GM23248 (cell line): Measurements from ENCODE around the gene TMEM80. TPM values are rescaled to one million over a fixed set of nuclear protein-coding genes. Genes with fewer than 3 reads are reported as not detected.
"Not testable (repeated sequence)": the region's sequence is repeated elsewhere in the genome, so short reads cannot be mapped to it uniquely, and the experiment has no call there.

Source experiments
- DNase-seq: peaks from one replicate; pipeline ENCODE4 v3.0.0-alpha.2; 2015
- H2AFZ ChIP-seq: fragments of 200-600 bp; sonication (generic); 2 replicates; pipeline ENCODE4 v1.6.1; 2016; ENCODE audit warnings: antibody characterized with exemption
- H3F3A ChIP-seq: fragments of 200-600 bp; sonication (generic); 2 replicates; pipeline ENCODE4 v1.6.1; 2016; ENCODE audit warnings: mild to moderate bottlenecking, antibody characterized with exemption, mixed run types; ENCODE audit not compliant: insufficient read depth
- H3K27ac ChIP-seq: fragments of 200-600 bp; sonication (generic); 2 replicates; pipeline ENCODE4 v1.5.1; 2016; ENCODE audit warnings: mild to moderate bottlenecking
- H3K27me3 ChIP-seq: fragments of 200-600 bp; sonication (generic); replicated peaks from 2 replicates; pipeline ENCODE4 v1.6.1; 2016; ENCODE audit warnings: mild to moderate bottlenecking; ENCODE audit not compliant: insufficient read depth
- H3K36me3 ChIP-seq: fragments of 200-600 bp; sonication (generic); 2 replicates; pipeline ENCODE4 v1.6.1; 2016; ENCODE audit warnings: low read depth, mild to moderate bottlenecking
- H3K4me1 ChIP-seq: fragments of 200-600 bp; sonication (generic); 2 replicates; pipeline ENCODE4 v1.6.1; 2016; ENCODE audit warnings: mild to moderate bottlenecking; ENCODE audit not compliant: insufficient read depth
- H3K4me2 ChIP-seq: fragments of 200-600 bp; sonication (generic); one replicate; pipeline ENCODE4 v1.6.1; 2016; ENCODE audit warnings: mild to moderate bottlenecking; ENCODE audit not compliant: unreplicated experiment
- H3K4me3 ChIP-seq: fragments of 200-600 bp; sonication (generic); 2 replicates; pipeline ENCODE4 v1.5.1; 2016; ENCODE audit warnings: mild to moderate bottlenecking
- H3K79me2 ChIP-seq: fragments of 200-600 bp; sonication (generic); 2 replicates; pipeline ENCODE4 v1.6.1; 2016; ENCODE audit warnings: mild to moderate bottlenecking; ENCODE audit not compliant: insufficient read depth
- H3K9ac ChIP-seq: fragments of 200-600 bp; sonication (generic); 2 replicates; pipeline ENCODE4 v1.6.1; 2016; ENCODE audit warnings: mild to moderate bottlenecking
- H3K9me2 ChIP-seq: fragments of 200-600 bp; sonication (generic); 2 replicates; pipeline ENCODE4 v1.6.1; 2016; ENCODE audit warnings: mixed run types, mild to moderate bottlenecking, moderate library complexity; ENCODE audit not compliant: insufficient read depth
- H3K9me3 ChIP-seq: fragments of 200-600 bp; sonication (generic); one replicate; pipeline ENCODE4 v1.6.1; 2017; ENCODE audit warnings: low read depth
- H4K20me1 ChIP-seq: fragments of 200-600 bp; sonication (generic); 2 replicates; pipeline ENCODE4 v1.6.0; 2016; ENCODE audit not compliant: insufficient read depth
- EZH2 ChIP-seq: fragments of 200-600 bp; sonication (generic); IDR thresholded peaks from 2 replicates; pipeline ENCODE4 v1.6.1; 2018; ENCODE audit warnings: antibody characterized with exemption, mild to moderate bottlenecking; ENCODE audit not compliant: insufficient read depth, poor library complexity, severe bottlenecking
- EZH2phosphoT487 ChIP-seq: fragments of 200-600 bp; sonication (generic); IDR thresholded peaks from 2 replicates; pipeline ENCODE4 v1.6.1; 2018; ENCODE audit warnings: antibody characterized with exemption, moderate library complexity, mild to moderate bottlenecking, low read depth; ENCODE audit not compliant: insufficient read depth
- WGBS, 2 experiments: methylation state at CpG; one replicate each; pipeline ENCODE4 v1.1.6; 2015 to 2017; ENCODE audit warnings: low lambda C conversion rate in 2 of 2, low coverage in 1 of 2; ENCODE audit errors: missing lambda C conversion rate in 2 of 2; 5-methylcytosine and 5-hydroxymethylcytosine counted together
- in situ Hi-C: fragments of 300-500 bp; cut with MboI; formaldehyde crosslinking; loops from 2 replicates; pipeline ENCODE4 v1.15.0; 2020
- polyA plus RNA-seq: library from polyadenylated mRNA; unstranded; fragments of >200 nt; fragmentation: Nextera tagmentation; extraction: Ambion mirVana; gene quantifications from 2 replicates; pipeline ENCODE4 v1.2.1, GENCODE V29; 2016
- total RNA-seq: library from RNA; depleted of rRNA; stranded (reverse); fragments of >200 nt; shearing (Covaris generic); gene quantifications from 2 replicates; pipeline ENCODE4 v1.2.3, GENCODE V29; 2014; rRNA removed

Gene TMEM80
- 27.0 and 37.3 TPM in 2 replicates for total RNA-seq
- 47.9 and 50.1 TPM in 2 replicates for polyA plus RNA-seq

DNA sequence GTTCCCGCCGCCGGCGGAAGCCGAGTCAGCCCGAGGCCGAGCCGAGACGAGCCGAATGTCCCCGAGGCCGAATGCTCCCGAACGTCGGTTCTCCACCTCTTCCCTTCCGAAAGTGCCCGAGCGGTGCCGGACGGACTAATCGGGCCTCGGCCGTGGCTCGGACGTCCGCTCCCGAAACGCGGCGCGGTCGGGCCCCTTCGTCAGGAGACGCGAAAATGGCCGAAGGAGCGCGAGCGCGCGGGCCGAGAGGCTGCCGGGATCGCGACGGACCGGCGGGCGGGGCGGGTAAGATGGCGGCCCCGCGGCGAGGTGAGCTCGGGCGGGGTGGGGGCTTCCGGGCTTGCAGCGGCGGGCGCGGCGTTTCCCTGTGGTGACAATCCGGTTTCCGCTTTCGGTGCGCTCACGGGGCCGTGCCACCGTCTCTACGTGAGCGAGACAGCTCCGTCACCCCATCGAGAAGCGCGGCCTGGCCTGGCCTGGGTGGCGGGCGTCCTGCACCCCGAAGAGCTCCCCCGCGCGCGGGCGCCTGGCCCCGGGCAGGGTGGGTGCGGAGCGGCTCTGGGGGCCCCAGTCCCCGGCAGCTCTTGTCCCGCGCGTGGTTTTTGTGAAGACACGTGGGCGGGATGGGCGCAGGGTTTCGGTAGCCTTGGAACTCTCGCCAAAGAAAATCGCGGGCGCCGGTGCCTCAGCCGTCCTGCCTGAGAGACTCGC is at the start of gene TMEM80:
TMEM80 (plus strand) TSS at position 279 of the 711 bp plus-strand sequence; CDS start at position 291, 12 bp downstream.
- H3K9ac ChIP-seq: peak within 1 kb of the TSS; percentile 96
- peak within 1 kb of the TSS; percentile 94 for H3K27ac ChIP-seq
- H3F3A ChIP-seq: peaks cover 25% of the 10 kb centered on the region
- peak within 1 kb of the TSS; percentile 87 for H3K4me2 ChIP-seq
- no peak for TF ChIP-seq EZH2phosphoT487
- no peaks in the 10 kb centered on the region for H3K36me3 ChIP-seq
- peak; percentile 100 for DNase-seq
- H3K9me3 ChIP-seq: no peaks in the 10 kb centered on the region
- H3K79me2 ChIP-seq: peaks cover 68% of the 10 kb centered on the region
- 1% methylated on average over 71 to 101 of the region's 101 CpGs for WGBS, 2 experiments
- H3K4me1 ChIP-seq: peaks cover 31% of the 10 kb centered on the region
- H3K27me3 ChIP-seq: no peaks in the 10 kb centered on the region
- H4K20me1 ChIP-seq: no peaks in the 10 kb centered on the region
- peak within 1 kb of the TSS; percentile 74 for H2AFZ ChIP-seq
- no peaks in the 10 kb centered on the region for H3K9me2 ChIP-seq
- H3K4me3 ChIP-seq: peak within 1 kb of the TSS; percentile 84
- in situ Hi-C loops: no loop called here

GRCh38 chr11:646214-646613 is 49.4 kb upstream of the TMEM80 start:
- no peak overlapping the region for H3K4me2 ChIP-seq
- H4K20me1 ChIP-seq: no peaks in the 10 kb centered on the region
- no peaks in the 10 kb centered on the region for H3K27me3 ChIP-seq
- no peak overlapping the region for H3K4me3 ChIP-seq
- peaks cover 9% of the 10 kb centered on the region; the same call in 1 of the 2 replicates for H3K36me3 ChIP-seq
- H3F3A ChIP-seq: peaks cover 6% of the 10 kb centered on the region; the same call in 1 of the 2 replicates
- no peak overlapping the region for H3K27ac ChIP-seq
- DNase-seq: no peak
- H3K4me1 ChIP-seq: no peaks in the 10 kb centered on the region
- H3K9ac ChIP-seq: no peak overlapping the region
- no peaks in the 10 kb centered on the region for H3K9me2 ChIP-seq
- TF ChIP-seq EZH2 (no peak), EZH2phosphoT487 (no peak)
- no peaks in the 10 kb centered on the region for H3K79me2 ChIP-seq
- no peak overlapping the region for H2AFZ ChIP-seq
- no peaks in the 10 kb centered on the region for H3K9me3 ChIP-seq
- 88 to 89% methylated on average over 14 of the region's 14 CpGs for WGBS, 2 experiments
- in situ Hi-C loops: no loop called here

DNA sequence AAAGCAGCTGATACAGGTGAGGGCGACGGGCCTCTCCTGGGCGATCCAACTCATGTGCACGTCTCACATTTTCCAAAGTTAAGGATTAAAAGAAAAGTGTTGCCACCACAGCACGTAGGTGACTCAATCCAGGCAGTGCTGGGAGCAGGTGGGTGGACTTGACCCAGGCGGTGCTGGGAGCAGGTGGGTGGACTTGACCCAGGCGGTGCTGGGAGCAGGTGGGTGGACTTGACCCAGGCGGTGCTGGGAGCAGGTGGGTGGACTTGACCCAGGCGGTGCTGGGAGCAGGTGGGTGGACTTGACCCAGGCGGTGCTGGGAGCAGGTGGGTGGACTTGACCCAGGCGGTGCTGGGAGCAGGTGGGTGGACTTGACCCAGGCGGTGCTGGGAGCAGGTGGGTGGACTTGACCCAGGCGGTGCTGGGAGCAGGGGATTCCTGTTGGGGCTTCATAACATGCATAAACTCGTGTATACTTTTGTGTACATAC is 47.9 kb upstream of the TMEM80 start:
- in situ Hi-C loops, H3K27me3 ChIP-seq, H3K27ac ChIP-seq, H3K4me1 ChIP-seq, H4K20me1 ChIP-seq, H3K79me2 ChIP-seq, H3K9me3 ChIP-seq, DNase-seq, H3K4me3 ChIP-seq, H3K9me2 ChIP-seq, H3K36me3 ChIP-seq, H3K9ac ChIP-seq, H2AFZ ChIP-seq, H3F3A ChIP-seq, H3K4me2 ChIP-seq: not testable (repeated sequence)
- 91 to 96% methylated on average over 9 to 10 of the region's 14 CpGs for WGBS, 2 experiments

DNA sequence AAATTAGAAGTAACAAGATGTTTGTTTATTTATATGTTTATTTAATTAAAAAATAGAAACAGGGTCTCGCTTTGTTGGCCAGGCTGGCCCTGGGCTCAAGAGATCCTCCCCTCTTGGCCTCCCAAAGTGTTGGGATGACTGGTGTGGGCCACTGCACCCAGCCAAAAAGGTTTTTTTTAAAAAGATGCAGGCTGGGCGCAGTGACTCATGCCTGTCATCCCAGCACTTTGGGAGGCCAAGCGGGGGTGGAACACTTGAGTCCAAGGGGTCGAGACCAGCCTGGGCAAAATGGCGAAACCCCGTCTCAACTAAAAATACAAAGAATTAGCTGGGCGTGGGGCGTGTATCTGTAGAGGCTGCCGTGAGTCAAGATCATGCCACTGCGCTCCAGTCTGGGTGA is 45.1 kb upstream of the TMEM80 start:
- TF ChIP-seq EZH2phosphoT487 (no peak), EZH2 (no peak)
- in situ Hi-C loops: no loop called here
- H4K20me1 ChIP-seq: no peaks in the 10 kb centered on the region

DNA sequence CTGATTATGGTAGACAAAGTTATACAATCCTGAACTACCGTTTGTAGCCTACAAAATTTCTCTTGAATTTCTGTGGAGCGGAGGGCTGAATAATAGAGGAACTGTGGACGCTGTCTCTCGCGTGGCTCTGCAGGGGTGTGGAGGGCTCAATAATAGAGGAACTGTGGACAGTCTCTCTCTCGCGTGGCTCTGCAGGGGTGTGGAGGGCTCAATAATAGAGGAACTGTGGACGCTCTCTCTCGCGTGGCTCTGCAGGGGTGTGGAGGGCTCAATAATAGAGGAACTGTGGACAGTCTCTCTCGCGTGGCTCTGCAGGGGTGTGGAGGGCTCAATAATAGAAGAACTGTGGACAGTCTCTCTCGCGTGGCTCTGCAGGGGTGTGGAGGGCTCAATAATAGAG is 42.5 kb upstream of the TMEM80 start:
- H3K4me2 ChIP-seq, H3K79me2 ChIP-seq, H3K4me1 ChIP-seq, H3F3A ChIP-seq, H3K4me3 ChIP-seq, H3K27me3 ChIP-seq, H3K9me3 ChIP-seq, in situ Hi-C loops, H3K36me3 ChIP-seq, DNase-seq, H2AFZ ChIP-seq, H4K20me1 ChIP-seq, H3K27ac ChIP-seq, H3K9me2 ChIP-seq, H3K9ac ChIP-seq: not testable (repeated sequence)
- WGBS, 2 experiments: 91 to 92% methylated on average over 7 to 14 of the region's 14 CpGs

More for the DNA sequence above, 45.1 kb upstream of the TMEM80 start:
- no peak overlapping the region for H2AFZ ChIP-seq
- no peak overlapping the region for H3K4me3 ChIP-seq
- H3K4me2 ChIP-seq: no peak overlapping the region
- peak; percentile 31 for DNase-seq
- H3K9ac ChIP-seq: no peak overlapping the region
- WGBS, 2 experiments: 93 to 96% methylated on average over 10 of the region's 10 CpGs
- no peaks in the 10 kb centered on the region for H3K27me3 ChIP-seq
- H3K36me3 ChIP-seq: peaks cover 9% of the 10 kb centered on the region; the same call in 1 of the 2 replicates
- no peaks in the 10 kb centered on the region for H3K79me2 ChIP-seq
- H3K9me2 ChIP-seq: no peaks in the 10 kb centered on the region
- peaks cover 6% of the 10 kb centered on the region; the same call in 1 of the 2 replicates for H3F3A ChIP-seq
- no peaks in the 10 kb centered on the region for H3K9me3 ChIP-seq
- no peak overlapping the region for H3K27ac ChIP-seq
- H3K4me1 ChIP-seq: no peaks in the 10 kb centered on the region
